Esophagus muscularis mucosa (tissue), 4 donors: ENCODE data around the gene KLF7. TPM values are rescaled to one million over a fixed set of nuclear protein-coding genes. Genes with fewer than 3 reads are reported as not detected.

Experiments used
- DNase-seq: peaks from one replicate; pipeline ENCODE4 v3.0.0-alpha.2; 2017; ENCODE audit errors: extremely low spot score
- H3K27ac ChIP-seq, 4 donors: fragments of 200-600 bp; sonication (generic); replicated peaks in 1 of 4; 1 replicate in 3 of 4; 2 replicates in 1 of 4; pipeline ENCODE4 v1.5.1; 2016 to 2019; ENCODE audit warnings: mild to moderate bottlenecking in 1 of 4
- H3K27me3 ChIP-seq, 4 donors: fragments of 200-600 bp; sonication (generic); one replicate each; pipeline versions ENCODE4 v1.5.1 to v1.6.0; 2016 to 2019
- H3K36me3 ChIP-seq, 4 donors: fragments of 200-600 bp; sonication (generic); one replicate each; pipeline ENCODE4 v1.5.1; 2016 to 2019
- H3K4me1 ChIP-seq, 4 donors: fragments of 200-600 bp; sonication (generic); one replicate each; pipeline ENCODE4 v1.5.1; 2016 to 2019
- H3K4me3 ChIP-seq, 4 donors: fragments of 200-600 bp; sonication (generic); 1 replicate in 2 of 4; 2 replicates in 2 of 4; pipeline ENCODE4 v1.5.1; 2016 to 2019; ENCODE audit warnings: mild to moderate bottlenecking in 4 of 4, moderate library complexity in 1 of 4
- H3K9me3 ChIP-seq, 4 donors: fragments of 200-600 bp; sonication (generic); 1 replicate in 3 of 4; 2 replicates in 1 of 4; pipeline ENCODE4 v1.5.1; 2016 to 2019
- CTCF ChIP-seq, 3 experiments: fragments of 200-600 bp in 2 of 3; fragments of 450-650 bp in 1 of 3; sonication (generic) in 2 of 3; IDR thresholded peaks; one replicate each; pipeline ENCODE4 v1.5.1; 2017 to 2019; ENCODE audit warnings: antibody characterized with exemption in 3 of 3, mild to moderate bottlenecking in 2 of 3, moderate library complexity in 1 of 3
- EP300 ChIP-seq: sonication (generic); formaldehyde crosslinking; IDR thresholded peaks from one replicate; pipeline ENCODE4 v1.6.1; 2017; ENCODE audit warnings: antibody characterized with exemption
- POLR2A ChIP-seq: fragments of 450-650 bp; IDR thresholded peaks from one replicate; pipeline ENCODE4 v1.6.1; 2017; ENCODE audit warnings: antibody characterized with exemption, moderate library complexity, mild to moderate bottlenecking, low read depth
- POLR2AphosphoS5 ChIP-seq, 2 donors: sonication (generic); formaldehyde crosslinking; IDR thresholded peaks; one replicate each; pipeline ENCODE4 v1.6.1; 2017; ENCODE audit warnings: antibody characterized with exemption in 2 of 2
- WGBS: methylation state at CpG from one replicate; pipeline ENCODE4 v1.1.5; 2018; 5-methylcytosine and 5-hydroxymethylcytosine counted together
- intact Hi-C: fragments of 100-400 bp; cut with DNase I; formaldehyde crosslinking; loops from one replicate; pipeline ENCODE4 v1.15.1; 2023
- total RNA-seq, 4 donors: library from RNA; depleted of rRNA; stranded (reverse); fragments of >200 nt; gene quantifications; one replicate each; pipeline versions ENCODE4 v1.1.0 to v1.2.1, GENCODE V29; 2016

Gene KLF7
- total RNA-seq, 4 donors from 2014 or later, result 25.3 to 47.4 (median 36.9) TPM

- Histone ChIP-seq H3K9me3 (no peaks in the 10 kb centered on the region), H3K27me3 (no peaks in the 10 kb centered on the region), H3K4me3 (no peak overlapping the region), H3K4me1 (no peaks in the 10 kb centered on the region), H3K27ac (no peak overlapping the region), H3K36me3 (no peaks in the 10 kb centered on the region)
- DNase-seq, result no peak
- TF ChIP-seq EP300, result no peak
- TF ChIP-seq CTCF (IDR thresholded peaks at IDR 0.05), result no peak
- TF ChIP-seq POLR2AphosphoS5 (IDR thresholded peaks at IDR 0.05), result no peak
- TF ChIP-seq POLR2A, result no peak
- intact Hi-C loops, result loop anchor here (5.0 kb wide), 1 partner anchor 34 kb away; no protein-coding TSS in a partner anchor
Measured at GRCh38 chr2:207183506-207183905, 17.8 kb upstream of the KLF7 start.

DNA sequence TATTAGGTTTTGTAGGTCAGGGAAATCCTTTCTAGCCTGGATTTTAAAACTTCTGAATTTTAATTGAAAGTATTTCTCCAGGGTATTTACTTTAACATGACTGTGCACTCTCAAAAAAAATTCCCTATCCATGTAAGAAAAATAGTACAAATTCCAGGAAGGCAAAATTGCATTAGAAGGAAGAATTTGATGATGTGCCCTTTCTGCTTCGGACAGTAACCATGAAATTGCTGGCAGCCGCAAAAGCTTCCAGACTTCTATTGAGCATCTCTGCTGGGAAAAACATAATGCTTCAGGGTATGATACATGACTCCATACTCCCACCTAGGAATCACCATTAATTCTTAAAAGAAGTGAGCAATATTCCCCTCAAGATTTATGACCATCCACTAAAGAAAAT lies 17.2 kb upstream of the KLF7 start:
- TF ChIP-seq CTCF (IDR thresholded peaks at IDR 0.05), result no peak
- no peak for TF ChIP-seq EP300
- TF ChIP-seq POLR2A, result no peak
- TF ChIP-seq POLR2AphosphoS5 (IDR thresholded peaks at IDR 0.05), result no peak
- Histone ChIP-seq H3K27me3 (no peaks in the 10 kb centered on the region), H3K4me3 (no peak overlapping the region), H3K36me3 (no peaks in the 10 kb centered on the region), H3K9me3 (no peaks in the 10 kb centered on the region), H3K4me1 (no peaks in the 10 kb centered on the region), H3K27ac (no peak overlapping the region)
- intact Hi-C loops, result loop anchor here (5.0 kb wide), 1 partner anchor 34 kb away; no protein-coding TSS in a partner anchor
- no peak for DNase-seq
- WGBS, result 84% methylated on average over 2 of the region's 2 CpGs

- no peaks in the 10 kb centered on the region for H3K36me3 ChIP-seq
- no peak for TF ChIP-seq CTCF (IDR thresholded peaks at IDR 0.05)
- no peak for TF ChIP-seq POLR2AphosphoS5 (IDR thresholded peaks at IDR 0.05)
- TF ChIP-seq EP300, result no peak
- TF ChIP-seq POLR2A, result no peak
- H3K27me3 ChIP-seq, result no peaks in the 10 kb centered on the region
- 92% methylated on average over 7 of the region's 7 CpGs for WGBS
- no peaks in the 10 kb centered on the region for H3K9me3 ChIP-seq
- H3K4me3 ChIP-seq, result no peak overlapping the region
- no peaks in the 10 kb centered on the region for H3K4me1 ChIP-seq
- DNase-seq, result no peak
- intact Hi-C loops, result loop anchor here (5.0 kb wide), 1 partner anchor 36 kb away; no protein-coding TSS in a partner anchor
- H3K27ac ChIP-seq, result no peak overlapping the region
Measured at GRCh38 chr2:207181526-207182274, 16.0 kb upstream of the KLF7 start.

GRCh38 chr2:207180741-207181140 lies 15.0 kb upstream of the KLF7 start:
- Histone ChIP-seq H3K36me3 (no peaks in the 10 kb centered on the region), H3K27me3 (no peaks in the 10 kb centered on the region), H3K9me3 (no peaks in the 10 kb centered on the region), H3K4me1 (no peaks in the 10 kb centered on the region), H3K27ac (no peak overlapping the region), H3K4me3 (no peak overlapping the region)
- intact Hi-C loops, result loop anchor here (5.0 kb wide), 1 partner anchor 37 kb away; no protein-coding TSS in a partner anchor
- no peak for DNase-seq
- TF ChIP-seq POLR2A (no peak), CTCF (IDR thresholded peaks at IDR 0.05) (no peak), EP300 (no peak), POLR2AphosphoS5 (IDR thresholded peaks at IDR 0.05) (no peak)

DNA sequence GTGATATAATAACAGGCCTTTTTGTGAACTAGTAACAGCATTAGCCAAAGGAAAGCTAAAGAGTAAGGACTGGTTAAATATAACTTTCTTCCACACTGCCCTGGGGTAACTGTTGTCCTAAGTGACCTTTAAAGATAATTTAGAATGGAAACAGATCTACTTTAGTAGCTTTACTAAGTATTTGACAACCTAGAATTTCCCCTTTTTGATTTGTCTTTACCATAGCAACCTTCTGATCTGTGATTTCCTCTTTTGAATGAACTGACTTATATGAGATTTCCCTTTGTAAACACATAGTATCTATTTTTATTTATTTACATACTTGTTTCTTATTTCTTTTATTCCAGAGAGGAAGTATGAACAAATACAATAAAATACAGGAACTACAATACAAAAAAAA lies 10.5 kb upstream of the KLF7 start:
- TF ChIP-seq POLR2A, result no peak
- TF ChIP-seq CTCF (IDR thresholded peaks at IDR 0.05), result no peak
- no peak for TF ChIP-seq EP300
- TF ChIP-seq POLR2AphosphoS5 (IDR thresholded peaks at IDR 0.05), result no peak
- H3K27ac ChIP-seq, result no peak overlapping the region
- no peak for DNase-seq
- no peak overlapping the region for H3K4me3 ChIP-seq
- intact Hi-C loops, result no loop called here
- H3K27me3 ChIP-seq, result no peaks in the 10 kb centered on the region
- no peaks in the 10 kb centered on the region for H3K36me3 ChIP-seq
- H3K9me3 ChIP-seq, result no peaks in the 10 kb centered on the region
- H3K4me1 ChIP-seq, result no peaks in the 10 kb centered on the region
